ENCODE data around the gene TNFRSF17.
A peak's percentile ranks its signal among the peaks of the same experiment; 100 is the strongest.
"Not testable (repeated sequence)": the region's sequence is repeated elsewhere in the genome, so short reads cannot be mapped to it uniquely, and the experiment has no call there.

TNFRSF17 gene

DNA sequence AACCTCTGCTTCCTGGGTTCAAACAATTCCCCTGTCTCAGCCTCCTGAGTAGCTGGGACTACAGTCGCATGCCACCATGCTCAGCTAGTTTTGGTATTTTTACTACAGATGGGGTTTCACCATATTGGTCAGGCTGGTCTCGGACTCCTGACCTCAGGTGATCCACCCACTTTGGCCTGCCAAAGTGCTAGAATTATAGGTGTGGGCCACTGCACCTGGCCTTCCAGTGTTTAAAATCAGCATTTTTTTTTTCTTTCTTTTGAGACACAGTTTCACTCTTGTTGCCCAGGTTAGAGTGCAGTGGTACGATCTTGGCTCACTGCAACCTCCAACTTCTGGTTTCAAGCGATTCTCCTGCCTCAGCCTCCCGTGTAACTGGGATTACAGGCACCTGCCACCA is 5.3 kb downstream of the TNFRSF17 start:
- not testable (repeated sequence) for H3K36me3 ChIP-seq (ENCODE audit: control insufficient read depth, insufficient read depth, low read length); H3K4me3 ChIP-seq (ENCODE audit: low read length); H3K27ac ChIP-seq (ENCODE audit: low read length); H3K9me3 ChIP-seq (ENCODE audit: control insufficient read depth, insufficient read depth, low read length); H3K4me1 ChIP-seq (ENCODE audit: control insufficient read depth, insufficient read depth, low read length); H3K27me3 ChIP-seq (ENCODE audit: control insufficient read depth, insufficient read depth, low read length); DNase-seq (ENCODE audit: low read depth, low spot score)
- WGBS (ENCODE audit: insufficient coverage, insufficient read length), result no CpG with 5 or more reads among the region's 5 CpGs

DNA sequence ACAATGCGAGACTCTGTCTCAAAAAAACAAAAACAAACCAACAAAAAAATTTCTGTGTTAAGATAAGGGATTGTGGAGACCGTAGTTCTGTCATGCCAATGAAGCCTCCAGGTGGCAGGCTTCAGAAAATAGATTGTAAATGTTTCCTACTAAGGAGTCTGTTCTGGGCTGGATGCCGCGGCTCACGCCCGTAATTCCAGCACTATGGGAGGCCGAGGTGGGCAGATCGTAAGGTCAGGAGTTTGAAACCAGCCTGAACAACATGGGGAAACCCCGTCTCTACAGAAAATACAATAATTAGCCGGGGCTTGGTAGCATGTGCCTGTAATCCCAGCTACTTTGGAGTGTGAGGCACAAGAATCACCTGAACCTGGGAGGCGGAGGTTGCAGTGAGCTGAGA is 7.1 kb downstream of the TNFRSF17 start:
- Histone ChIP-seq H3K4me1 (ENCODE audit: control insufficient read depth, insufficient read depth, low read length) (no peaks in the 10 kb centered on the region), H3K27ac (ENCODE audit: low read length) (no peak overlapping the region), H3K9me3 (ENCODE audit: control insufficient read depth, insufficient read depth, low read length) (no peaks in the 10 kb centered on the region), H3K4me3 (ENCODE audit: low read length) (no peak overlapping the region), H3K36me3 (ENCODE audit: control insufficient read depth, insufficient read depth, low read length) (no peaks in the 10 kb centered on the region), H3K27me3 (ENCODE audit: control insufficient read depth, insufficient read depth, low read length) (no peaks in the 10 kb centered on the region)
- WGBS (ENCODE audit: insufficient coverage, insufficient read length), result no CpG with 5 or more reads among the region's 11 CpGs
- no peak for DNase-seq (ENCODE audit: low read depth, low spot score)

DNA sequence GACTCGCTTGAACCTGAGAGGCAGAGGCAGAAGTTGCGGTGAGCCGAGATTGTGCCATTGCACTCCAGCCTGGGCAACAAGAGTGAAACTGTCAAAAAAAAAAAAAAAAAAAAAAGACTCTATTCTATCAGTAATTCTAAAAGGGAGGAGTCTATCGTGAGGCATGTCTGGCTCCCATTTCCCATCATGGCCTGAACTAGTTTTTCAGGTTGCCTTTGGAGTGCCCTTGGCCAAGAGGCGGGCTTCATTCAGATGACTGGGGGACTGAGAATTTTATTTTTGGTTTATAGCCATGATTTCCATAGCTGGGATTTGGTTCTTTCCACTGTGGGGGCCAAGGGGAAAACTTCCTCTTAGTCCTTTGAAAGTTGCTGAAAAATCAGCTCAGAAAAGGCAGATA is 8.1 kb downstream of the TNFRSF17 start:
- Histone ChIP-seq H3K9me3 (ENCODE audit: control insufficient read depth, insufficient read depth, low read length) (no peaks in the 10 kb centered on the region), H3K27ac (ENCODE audit: low read length) (no peak overlapping the region), H3K4me1 (ENCODE audit: control insufficient read depth, insufficient read depth, low read length) (no peaks in the 10 kb centered on the region), H3K27me3 (ENCODE audit: control insufficient read depth, insufficient read depth, low read length) (no peaks in the 10 kb centered on the region), H3K4me3 (ENCODE audit: low read length) (no peak overlapping the region), H3K36me3 (ENCODE audit: control insufficient read depth, insufficient read depth, low read length) (no peaks in the 10 kb centered on the region)
- DNase-seq (ENCODE audit: low read depth, low spot score), result no peak
- no CpG with 5 or more reads among the region's 5 CpGs for WGBS (ENCODE audit: insufficient coverage, insufficient read length)

DNA sequence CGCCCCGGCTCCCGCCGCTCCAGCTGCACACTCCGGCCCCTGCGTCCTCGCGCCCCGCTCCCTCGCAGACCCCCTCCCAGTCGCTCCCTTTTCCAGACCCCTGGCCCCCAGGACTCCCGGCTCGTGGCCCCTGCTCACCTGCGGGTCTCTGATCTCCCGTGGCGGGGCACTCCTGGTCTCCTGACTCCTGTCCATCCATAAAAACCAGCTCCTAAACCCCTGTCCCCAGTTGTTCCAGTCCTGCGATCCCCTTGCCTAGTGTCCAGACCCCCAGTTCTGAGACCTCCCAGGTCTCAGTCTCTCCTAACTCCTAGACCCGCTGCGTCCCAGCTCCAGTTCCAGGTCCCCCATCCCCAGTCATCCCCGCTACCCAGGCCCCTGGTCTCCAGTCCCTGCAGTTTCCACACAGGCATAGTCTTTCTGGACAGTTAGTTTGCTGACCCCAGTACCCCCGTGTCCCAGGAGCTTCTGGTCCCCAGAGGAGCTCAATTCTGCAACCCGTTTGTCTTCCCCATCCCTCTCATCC is 11.9 kb downstream of the TNFRSF17 start:
- H3K36me3 ChIP-seq (ENCODE audit: control insufficient read depth, insufficient read depth, low read length), result no peaks in the 10 kb centered on the region
- DNase-seq (ENCODE audit: low read depth, low spot score), result no peak
- WGBS (ENCODE audit: insufficient coverage, insufficient read length), result no CpG with 5 or more reads among the region's 22 CpGs
- H3K27me3 ChIP-seq (ENCODE audit: control insufficient read depth, insufficient read depth, low read length), result no peaks in the 10 kb centered on the region
- H3K4me3 ChIP-seq (ENCODE audit: low read length), result peak overlapping the region; percentile 83
- H3K4me1 ChIP-seq (ENCODE audit: control insufficient read depth, insufficient read depth, low read length), result no peaks in the 10 kb centered on the region
- H3K27ac ChIP-seq (ENCODE audit: low read length), result no peak overlapping the region
- H3K9me3 ChIP-seq (ENCODE audit: control insufficient read depth, insufficient read depth, low read length), result no peaks in the 10 kb centered on the region

DNA sequence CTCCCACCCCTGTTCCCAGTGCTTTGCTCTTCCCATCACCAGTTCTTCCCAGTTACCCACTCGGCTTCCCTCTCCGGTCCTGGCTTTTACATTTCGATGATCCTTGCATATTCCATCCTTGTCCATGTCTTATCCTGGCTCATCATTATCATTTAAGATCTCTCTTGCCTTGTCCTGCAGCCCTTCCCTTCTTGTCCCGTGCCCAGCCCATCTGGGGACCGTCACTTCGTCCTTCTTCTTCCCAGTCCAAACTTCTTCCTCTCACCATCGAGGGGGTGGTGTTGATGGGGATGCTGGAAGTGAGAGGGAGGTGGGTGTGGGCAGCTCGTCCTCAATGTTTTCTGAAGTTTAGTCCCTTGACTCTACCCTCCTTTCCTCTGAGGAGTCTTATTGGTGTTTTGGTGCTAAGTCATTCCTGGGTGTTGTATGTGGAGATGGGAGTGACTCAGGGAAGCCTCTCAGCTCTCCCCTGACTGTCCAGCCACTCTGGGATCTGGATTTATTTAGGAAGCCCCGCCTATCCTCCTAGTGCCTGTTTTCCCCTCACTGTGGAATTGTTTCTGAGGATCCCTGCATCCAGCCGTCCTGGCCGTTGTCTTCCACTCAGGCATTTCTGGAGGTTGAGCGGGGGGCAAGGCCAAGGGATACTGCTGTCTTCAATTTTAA is 12.5 kb downstream of the TNFRSF17 start:
- no peak for DNase-seq (ENCODE audit: low read depth, low spot score)
- H3K9me3 ChIP-seq (ENCODE audit: control insufficient read depth, insufficient read depth, low read length), result no peaks in the 10 kb centered on the region
- no CpG with 5 or more reads among the region's 12 CpGs for WGBS (ENCODE audit: insufficient coverage, insufficient read length)
- no peaks in the 10 kb centered on the region for H3K4me1 ChIP-seq (ENCODE audit: control insufficient read depth, insufficient read depth, low read length)
- no peak overlapping the region for H3K27ac ChIP-seq (ENCODE audit: low read length)
- H3K4me3 ChIP-seq (ENCODE audit: low read length), result peak overlapping the region; percentile 83
- no peaks in the 10 kb centered on the region for H3K36me3 ChIP-seq (ENCODE audit: control insufficient read depth, insufficient read depth, low read length)
- no peaks in the 10 kb centered on the region for H3K27me3 ChIP-seq (ENCODE audit: control insufficient read depth, insufficient read depth, low read length)

DNA sequence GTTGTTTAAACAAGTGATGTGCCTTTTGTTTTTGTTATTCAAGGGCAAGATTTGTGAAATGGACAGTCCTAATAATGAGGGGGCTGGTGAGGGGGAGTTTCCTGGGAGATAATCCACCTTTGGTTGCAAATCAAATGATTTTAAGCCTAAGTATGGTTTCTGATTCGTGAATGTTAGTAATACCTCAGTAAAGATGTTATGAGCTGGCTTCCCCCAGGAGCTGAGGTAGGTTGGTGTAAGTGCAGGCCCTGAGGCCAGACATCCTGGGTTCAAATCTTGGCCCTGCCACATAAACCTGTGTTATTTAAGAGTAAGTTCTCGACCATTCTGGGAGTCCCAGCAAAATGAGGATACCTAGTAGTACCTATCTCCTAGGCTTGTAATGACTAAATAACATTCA is 13.1 kb downstream of the TNFRSF17 start:
- Histone ChIP-seq H3K4me3 (ENCODE audit: low read length) (no peak overlapping the region), H3K27ac (ENCODE audit: low read length) (no peak overlapping the region), H3K4me1 (ENCODE audit: control insufficient read depth, insufficient read depth, low read length) (no peaks in the 10 kb centered on the region), H3K27me3 (ENCODE audit: control insufficient read depth, insufficient read depth, low read length) (no peaks in the 10 kb centered on the region), H3K36me3 (ENCODE audit: control insufficient read depth, insufficient read depth, low read length) (no peaks in the 10 kb centered on the region), H3K9me3 (ENCODE audit: control insufficient read depth, insufficient read depth, low read length) (no peaks in the 10 kb centered on the region)
- no CpG with 5 or more reads among the region's 2 CpGs for WGBS (ENCODE audit: insufficient coverage, insufficient read length)
- no peak for DNase-seq (ENCODE audit: low read depth, low spot score)

DNA sequence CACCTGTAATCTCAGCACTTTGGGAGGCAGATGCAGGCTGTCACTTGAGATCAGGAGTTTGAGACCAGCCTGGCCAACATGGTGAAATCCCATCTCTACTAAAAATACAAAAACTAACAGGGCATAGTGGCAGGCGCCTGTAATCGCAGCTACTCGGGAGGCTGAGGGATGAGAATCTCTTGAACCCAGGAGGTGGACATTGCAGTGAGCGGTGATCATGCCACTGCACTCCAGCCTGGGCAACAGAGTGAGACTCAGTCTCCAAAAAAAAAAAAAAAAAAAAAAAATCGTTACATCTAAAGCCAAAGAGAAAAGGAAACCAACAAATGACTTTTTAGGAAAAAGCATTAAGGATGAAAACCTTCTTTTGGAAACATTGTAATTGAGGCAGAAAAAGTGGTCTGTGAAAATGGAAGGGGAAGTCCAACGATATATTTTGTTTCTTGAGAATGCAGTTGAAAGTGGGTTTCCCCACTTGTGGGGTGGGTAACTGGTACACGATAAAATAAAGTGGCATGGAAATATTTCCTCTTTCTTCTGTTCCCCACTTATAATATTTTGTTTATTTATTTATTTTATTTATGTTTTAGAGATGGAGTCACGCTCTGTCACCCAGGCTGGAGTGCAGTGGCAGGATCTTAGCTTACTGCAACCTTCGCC is 14.1 kb downstream of the TNFRSF17 start:
- Histone ChIP-seq H3K36me3 (ENCODE audit: control insufficient read depth, insufficient read depth, low read length) (no peaks in the 10 kb centered on the region), H3K4me3 (ENCODE audit: low read length) (no peak overlapping the region), H3K27ac (ENCODE audit: low read length) (no peak overlapping the region), H3K27me3 (ENCODE audit: control insufficient read depth, insufficient read depth, low read length) (no peaks in the 10 kb centered on the region), H3K9me3 (ENCODE audit: control insufficient read depth, insufficient read depth, low read length) (no peaks in the 10 kb centered on the region), H3K4me1 (ENCODE audit: control insufficient read depth, insufficient read depth, low read length) (no peaks in the 10 kb centered on the region)
- no CpG with 5 or more reads among the region's 9 CpGs for WGBS (ENCODE audit: insufficient coverage, insufficient read length)
- no peak for DNase-seq (ENCODE audit: low read depth, low spot score)

DNA sequence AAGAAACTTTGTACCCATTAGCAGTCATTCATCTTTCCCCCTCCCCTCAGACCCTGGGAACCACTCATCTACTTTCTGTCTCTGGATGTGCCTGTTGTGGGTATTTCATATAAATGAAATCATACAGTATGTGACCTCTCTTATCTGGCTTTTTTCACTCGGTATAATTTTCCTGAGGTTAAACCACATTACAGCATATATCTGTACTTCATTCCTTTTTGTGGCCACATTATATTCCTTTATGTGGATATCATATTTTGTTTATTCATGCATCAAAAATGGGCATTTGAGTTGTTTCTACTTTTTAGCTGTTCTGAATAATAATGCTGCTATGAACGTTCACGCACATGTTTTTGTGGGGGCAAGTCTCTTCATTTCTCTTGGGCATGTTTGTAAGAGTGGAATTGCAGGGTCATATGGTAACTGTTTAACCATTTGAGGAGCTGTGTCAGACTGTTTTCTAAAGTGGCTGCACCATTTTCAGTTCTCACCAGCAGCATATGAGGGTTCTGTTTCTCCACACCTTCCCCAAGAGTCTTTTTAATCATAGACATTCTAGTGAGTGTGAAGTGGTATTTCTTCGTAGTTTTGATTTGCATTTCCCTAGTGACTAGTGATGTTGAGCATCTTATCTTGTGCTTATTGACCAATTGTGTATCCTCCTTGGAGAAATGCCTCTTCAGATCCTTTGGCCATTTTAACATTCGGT is 15.3 kb downstream of the TNFRSF17 start:
- Histone ChIP-seq H3K36me3 (ENCODE audit: control insufficient read depth, insufficient read depth, low read length) (no peaks in the 10 kb centered on the region), H3K4me3 (ENCODE audit: low read length) (no peak overlapping the region), H3K9me3 (ENCODE audit: control insufficient read depth, insufficient read depth, low read length) (no peaks in the 10 kb centered on the region), H3K27me3 (ENCODE audit: control insufficient read depth, insufficient read depth, low read length) (no peaks in the 10 kb centered on the region), H3K4me1 (ENCODE audit: control insufficient read depth, insufficient read depth, low read length) (no peaks in the 10 kb centered on the region), H3K27ac (ENCODE audit: low read length) (no peak overlapping the region)
- DNase-seq (ENCODE audit: low read depth, low spot score), result no peak
- no CpG with 5 or more reads among the region's 5 CpGs for WGBS (ENCODE audit: insufficient coverage, insufficient read length)

DNA sequence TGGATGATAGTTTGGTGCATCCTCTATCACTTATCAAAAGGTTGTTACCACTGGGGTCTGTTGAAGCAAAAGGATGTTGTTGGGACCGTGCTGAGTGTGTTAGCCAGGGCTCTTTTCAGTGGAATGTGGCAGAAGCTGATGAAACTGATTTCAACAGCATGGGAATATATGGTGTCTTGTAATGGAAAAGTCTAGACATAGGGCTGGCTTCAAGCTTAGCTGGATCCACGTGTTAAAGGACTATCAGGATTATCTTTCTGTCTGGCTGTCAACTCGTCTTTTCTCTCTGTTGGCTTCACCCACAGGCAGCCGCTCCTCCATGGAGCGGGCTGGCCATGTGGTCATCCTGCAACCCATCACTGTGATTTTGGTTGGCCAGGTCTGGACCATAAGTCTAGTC is 20.2 kb downstream of the TNFRSF17 start:
- Histone ChIP-seq H3K4me3 (ENCODE audit: low read length) (no peak overlapping the region), H3K27me3 (ENCODE audit: control insufficient read depth, insufficient read depth, low read length) (no peaks in the 10 kb centered on the region), H3K27ac (ENCODE audit: low read length) (no peak overlapping the region), H3K36me3 (ENCODE audit: control insufficient read depth, insufficient read depth, low read length) (no peaks in the 10 kb centered on the region), H3K9me3 (ENCODE audit: control insufficient read depth, insufficient read depth, low read length) (no peaks in the 10 kb centered on the region), H3K4me1 (ENCODE audit: control insufficient read depth, insufficient read depth, low read length) (no peaks in the 10 kb centered on the region)
- no peak for DNase-seq (ENCODE audit: low read depth, low spot score)
- no CpG with 5 or more reads among the region's 5 CpGs for WGBS (ENCODE audit: insufficient coverage, insufficient read length)

DNA sequence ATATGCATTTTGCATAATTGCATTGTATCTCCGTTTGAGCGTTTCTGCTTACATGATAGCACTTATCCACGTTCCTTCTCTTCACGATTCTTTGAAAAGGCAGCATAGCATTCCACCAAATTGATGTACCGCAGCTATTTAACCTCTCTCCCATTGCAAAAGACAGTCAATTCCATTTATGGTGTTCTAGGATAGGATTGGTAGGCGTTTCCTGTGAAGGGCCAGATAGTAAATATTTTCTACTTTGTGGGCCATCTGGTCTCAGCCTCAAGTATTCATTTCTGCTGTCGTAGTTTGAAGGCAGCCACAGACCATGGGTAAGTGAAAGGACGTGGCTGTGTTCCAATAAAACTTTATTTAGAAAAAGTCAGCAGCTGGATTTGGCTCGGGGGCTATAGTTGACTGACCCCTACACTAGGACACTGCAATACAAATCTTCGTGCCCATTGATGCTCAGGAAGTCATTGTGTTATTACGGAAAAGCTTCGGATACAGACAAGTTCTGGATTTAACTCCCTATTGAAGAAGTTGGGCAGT is 21.6 kb downstream of the TNFRSF17 start:
- no peak overlapping the region for H3K27ac ChIP-seq (ENCODE audit: low read length)
- H3K4me1 ChIP-seq (ENCODE audit: control insufficient read depth, insufficient read depth, low read length), result no peaks in the 10 kb centered on the region
- no peak for DNase-seq (ENCODE audit: low read depth, low spot score)
- H3K36me3 ChIP-seq (ENCODE audit: control insufficient read depth, insufficient read depth, low read length), result no peaks in the 10 kb centered on the region
- no peaks in the 10 kb centered on the region for H3K27me3 ChIP-seq (ENCODE audit: control insufficient read depth, insufficient read depth, low read length)
- no peaks in the 10 kb centered on the region for H3K9me3 ChIP-seq (ENCODE audit: control insufficient read depth, insufficient read depth, low read length)
- WGBS (ENCODE audit: insufficient coverage, insufficient read length), result no CpG with 5 or more reads among the region's 12 CpGs
- H3K4me3 ChIP-seq (ENCODE audit: low read length), result no peak overlapping the region
